GM12892 (cell line): ENCODE data around the gene CLEC4G.

Source experiments
- POLR2A ChIP-seq: IDR thresholded peaks from 2 replicates; pipeline ENCODE4 v1.6.1; 2011; ENCODE audit warnings: low read depth, low read length, control low read depth
- POLR2AphosphoS5 ChIP-seq: IDR thresholded peaks from 2 replicates; pipeline ENCODE4 v1.6.1; 2011; ENCODE audit warnings: low read depth, low read length, control low read depth
- TAF1 ChIP-seq: IDR thresholded peaks from 2 replicates; pipeline ENCODE4 v1.6.1; 2011; ENCODE audit warnings: low read depth, mild to moderate bottlenecking, control low read depth, low read length, borderline replicate concordance

DNA sequence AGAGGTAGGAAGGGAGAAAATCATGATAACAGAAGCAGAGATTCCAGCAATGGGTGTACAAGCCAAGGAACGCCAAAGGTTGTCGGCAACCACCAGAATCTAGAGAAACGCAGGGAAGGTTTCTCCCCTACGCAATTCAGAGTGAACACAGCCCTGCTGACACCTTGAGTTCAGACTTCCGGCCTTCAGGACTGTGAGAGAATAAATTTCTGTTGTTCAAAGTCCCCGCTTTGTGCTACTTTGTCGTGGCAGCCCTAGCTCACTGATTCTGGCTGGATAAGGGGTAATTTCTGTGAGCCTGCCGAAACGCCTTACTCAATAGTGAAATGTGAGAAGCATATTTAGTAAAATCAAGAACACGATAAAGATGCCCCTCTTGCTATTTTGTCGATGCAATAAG, 5.3 kb upstream of the CLEC4G start:
- TF ChIP-seq POLR2A (no peak), POLR2AphosphoS5 (no peak), TAF1 (no peak)
